Stimulated activated CD8-positive, alpha-beta memory T cell treated with anti-CD3 and anti-CD28 coated beads, Interleukin-7, amount 100 ng/mL, for 24 hours (primary cell): ENCODE measurements around the gene MYO5C.
"Not testable (repeated sequence)": the region's sequence is repeated elsewhere in the genome, so short reads cannot be mapped to it uniquely, and the experiment has no call there.

ENCODE experiments used
- DNase-seq: peaks from one replicate; pipeline ENCODE4 v3.0.0-alpha.2; 2020; ENCODE audit warnings: low read depth

MYO5C gene

GRCh38 chr15:52308446-52309153, 13.0 kb upstream of the MYO5C start:
- DNase-seq, result no peak

DNA sequence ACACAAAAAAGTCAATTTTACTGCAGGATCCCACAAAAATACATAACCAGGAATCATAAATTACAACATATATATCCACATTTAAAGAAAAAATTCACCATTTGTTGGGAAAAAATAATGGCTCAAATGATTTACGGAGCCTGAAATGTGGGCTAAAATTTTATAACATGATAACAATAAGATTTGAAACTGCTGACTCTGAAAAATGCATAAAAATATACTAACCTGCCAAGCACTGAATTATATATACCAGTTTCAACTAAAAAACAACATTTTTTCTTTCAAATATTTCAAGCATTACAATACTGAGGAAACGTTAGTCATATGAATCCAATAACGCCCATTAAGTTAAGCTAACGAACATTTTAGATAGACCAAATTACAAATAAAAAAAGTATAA, 12.2 kb upstream of the MYO5C start:
- no peak for DNase-seq

DNA sequence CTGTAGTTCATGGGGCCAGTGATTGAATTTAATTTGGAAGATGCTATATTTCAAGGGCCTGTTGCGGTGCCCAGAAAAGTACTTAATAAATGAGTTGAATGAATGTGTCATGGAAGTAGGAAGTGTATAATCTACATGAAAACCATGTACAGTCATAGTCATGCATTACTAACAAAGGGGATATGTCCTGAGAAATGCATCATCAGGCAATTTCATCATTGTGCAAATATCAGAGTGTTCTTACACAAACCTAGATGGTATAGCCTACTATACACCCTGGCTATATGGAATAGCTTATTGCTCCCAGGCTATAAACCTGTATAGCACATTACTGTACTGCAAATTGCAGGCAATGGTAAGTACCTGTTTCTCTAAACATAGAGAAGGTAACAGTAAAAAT, 10.7 kb upstream of the MYO5C start:
- DNase-seq, result no peak

DNA sequence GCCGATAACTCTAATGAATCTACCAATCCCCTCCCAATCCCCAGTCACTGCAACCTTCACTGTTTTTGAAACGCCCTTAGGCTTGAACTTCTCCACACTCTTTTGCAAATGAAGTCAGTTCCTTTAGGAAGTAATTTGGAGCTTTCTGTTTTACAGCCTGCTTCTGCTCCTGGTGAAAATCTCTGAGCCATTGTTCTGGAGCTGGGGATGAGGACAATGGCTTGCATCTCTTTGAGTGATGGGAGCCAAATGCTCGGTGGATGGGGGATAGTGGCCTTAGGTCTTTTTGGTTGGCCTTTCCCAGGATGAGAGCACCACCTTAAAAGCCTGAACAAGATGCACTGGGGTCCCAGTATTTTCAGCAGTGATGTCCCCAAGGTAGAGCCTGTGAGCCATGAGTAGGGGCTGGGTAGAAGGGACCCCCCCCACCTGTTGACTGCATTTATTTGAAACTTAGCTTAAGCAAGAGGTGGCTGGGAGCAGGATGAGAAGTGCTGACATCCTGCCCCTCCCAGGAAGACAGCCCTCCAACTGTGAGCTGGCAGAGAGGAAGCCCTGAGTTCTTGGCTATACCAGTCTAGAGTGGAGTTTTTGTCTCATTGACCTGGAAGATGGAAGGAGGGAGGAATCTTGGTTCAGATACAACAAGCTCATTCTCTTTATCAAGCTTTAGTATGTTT, 7.6 kb upstream of the MYO5C start:
- DNase-seq, result no peak

GRCh38 chr15:52301265-52301847, 5.8 kb upstream of the MYO5C start:
- no peak for DNase-seq

DNA sequence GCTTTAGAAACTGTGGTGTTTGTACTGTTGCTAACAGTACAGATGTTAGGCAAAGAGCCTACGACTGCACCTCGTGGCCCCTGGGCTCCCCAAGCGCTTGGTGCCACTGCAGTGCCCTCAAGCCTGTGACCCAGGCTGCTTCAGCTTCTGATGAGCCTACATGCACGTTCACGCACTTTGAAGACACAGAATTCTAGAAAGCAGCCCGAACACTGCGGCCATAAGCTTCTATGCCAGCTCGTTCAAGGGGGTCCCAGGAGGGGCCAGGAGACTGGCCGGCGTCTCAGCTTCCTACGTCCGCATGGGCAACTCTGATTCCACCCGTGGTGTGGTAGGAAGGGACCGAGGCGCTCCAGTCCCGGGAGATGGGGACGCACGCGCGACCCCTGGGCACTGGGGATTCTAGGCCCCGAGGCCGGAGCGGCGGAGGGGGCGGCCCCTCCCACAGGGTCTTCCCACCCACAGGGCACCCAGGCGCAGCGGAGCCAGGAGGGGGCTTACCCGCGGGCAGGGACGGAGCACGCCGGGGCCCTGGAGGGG, 653 bp downstream of the MYO5C start:
- DNase-seq, result no peak

DNA sequence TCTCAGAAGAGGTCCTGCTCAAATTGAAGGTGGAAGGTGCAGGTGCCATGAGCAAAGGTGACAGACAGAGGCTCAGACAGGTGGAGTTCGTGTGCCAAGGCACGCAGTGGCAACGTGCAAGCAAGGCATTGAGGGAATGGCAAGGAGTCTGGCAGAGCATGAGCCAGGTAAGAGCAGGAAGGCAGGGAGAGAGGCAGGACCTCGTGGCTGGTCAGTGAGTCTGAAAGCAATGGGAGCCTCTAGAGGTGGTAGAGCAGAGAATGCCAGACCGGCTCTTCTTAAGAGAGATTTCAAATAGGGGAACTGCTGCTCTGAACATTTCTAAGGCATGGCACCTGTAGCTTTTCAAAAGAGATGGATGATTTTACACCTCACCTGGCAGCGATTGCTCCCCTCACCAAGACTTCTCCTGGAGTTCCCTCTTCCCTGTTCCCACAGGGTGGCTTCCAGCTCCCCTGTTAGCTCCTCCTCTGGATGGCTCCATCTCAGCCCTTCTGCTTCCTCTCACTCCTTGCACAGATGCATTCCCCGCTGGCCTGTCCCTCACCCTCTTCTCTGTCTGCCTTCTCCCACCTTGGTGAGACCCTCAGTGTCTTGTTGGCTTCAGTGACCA, 2.7 kb downstream of the MYO5C start:
- DNase-seq, result no peak

DNA sequence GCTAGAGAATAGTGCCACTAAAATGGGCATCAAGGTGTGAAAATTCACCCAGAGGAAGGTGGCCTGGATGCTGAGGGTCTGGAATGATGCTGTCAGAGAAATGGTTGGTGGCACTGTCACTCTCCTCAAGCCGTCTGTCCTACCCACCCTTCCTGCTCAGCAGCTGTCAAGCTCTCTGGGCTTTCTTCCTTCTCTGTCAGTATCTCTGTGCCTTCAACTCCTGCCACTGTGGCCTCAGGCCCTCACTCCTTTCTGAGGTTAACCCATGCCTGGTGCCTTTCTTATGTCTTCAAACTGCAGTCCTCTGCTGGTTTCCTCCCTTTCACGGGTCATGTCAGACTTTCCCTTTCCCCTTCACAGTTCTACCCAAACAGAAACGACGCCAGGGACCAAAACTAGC, 4.4 kb downstream of the MYO5C start:
- no peak for DNase-seq

DNA sequence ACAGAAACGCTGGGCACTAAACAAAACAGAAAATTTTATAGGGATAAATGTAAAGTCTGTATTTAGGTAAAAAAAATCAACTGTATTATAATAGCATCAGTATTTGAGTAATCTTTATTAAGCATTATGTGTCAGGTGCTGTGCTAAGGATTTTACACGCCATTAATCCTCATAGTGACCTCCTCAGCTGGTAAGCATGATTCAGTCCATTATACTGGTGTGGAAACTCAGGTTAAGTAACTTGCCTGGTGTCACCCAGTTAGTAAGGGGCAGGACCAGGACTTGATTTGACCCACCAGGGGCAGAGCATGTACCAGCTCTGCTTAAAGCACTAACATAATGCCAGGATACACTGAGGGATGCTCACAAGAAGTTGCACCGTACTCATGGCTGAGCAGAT, 4.8 kb downstream of the MYO5C start:
- no peak for DNase-seq

DNA sequence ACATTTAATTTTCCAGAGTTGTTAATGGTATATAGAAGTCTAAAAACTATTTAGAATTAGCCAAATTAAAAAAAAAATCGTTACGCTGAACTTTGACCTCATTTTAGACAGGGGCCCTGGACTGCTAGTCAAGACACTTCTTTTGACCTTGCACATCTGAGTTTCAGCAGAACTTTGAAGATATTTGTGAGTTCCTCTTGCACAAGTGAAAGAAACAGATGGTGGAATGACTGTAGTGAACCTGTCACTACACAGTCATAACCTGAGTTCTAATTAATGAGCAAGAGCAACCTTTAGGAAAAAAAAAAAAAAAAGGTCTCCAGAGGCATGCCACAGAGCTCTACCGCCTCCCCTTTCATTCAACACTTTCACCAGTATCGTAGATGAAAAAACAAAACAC, 5.3 kb downstream of the MYO5C start:
- no peak for DNase-seq

DNA sequence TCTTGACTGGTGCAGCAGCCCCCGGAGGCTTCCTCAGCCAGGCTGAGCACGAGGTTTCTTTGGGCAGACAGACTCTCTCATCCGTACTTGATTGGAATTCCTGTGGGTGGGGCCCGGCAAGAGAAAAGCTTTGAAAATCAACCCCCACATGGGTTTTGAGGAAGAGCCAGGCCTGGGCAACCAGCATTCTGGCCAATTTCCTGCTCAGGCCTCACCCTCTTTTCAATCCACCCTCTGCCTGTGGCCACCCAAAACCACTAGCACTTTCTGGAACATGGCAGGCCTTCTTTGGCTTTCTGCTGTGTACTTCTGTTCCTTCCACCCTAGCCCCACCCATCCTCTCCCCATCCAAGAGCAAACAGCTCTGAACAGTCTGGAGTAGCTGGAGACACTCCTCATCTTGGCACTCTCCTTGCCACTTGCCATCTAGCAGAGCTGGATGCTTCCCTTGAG, 5.9 kb downstream of the MYO5C start:
- DNase-seq, result no peak

GRCh38 chr15:52288986-52289385, 6.6 kb downstream of the MYO5C start:
- DNase-seq, result no peak

DNA sequence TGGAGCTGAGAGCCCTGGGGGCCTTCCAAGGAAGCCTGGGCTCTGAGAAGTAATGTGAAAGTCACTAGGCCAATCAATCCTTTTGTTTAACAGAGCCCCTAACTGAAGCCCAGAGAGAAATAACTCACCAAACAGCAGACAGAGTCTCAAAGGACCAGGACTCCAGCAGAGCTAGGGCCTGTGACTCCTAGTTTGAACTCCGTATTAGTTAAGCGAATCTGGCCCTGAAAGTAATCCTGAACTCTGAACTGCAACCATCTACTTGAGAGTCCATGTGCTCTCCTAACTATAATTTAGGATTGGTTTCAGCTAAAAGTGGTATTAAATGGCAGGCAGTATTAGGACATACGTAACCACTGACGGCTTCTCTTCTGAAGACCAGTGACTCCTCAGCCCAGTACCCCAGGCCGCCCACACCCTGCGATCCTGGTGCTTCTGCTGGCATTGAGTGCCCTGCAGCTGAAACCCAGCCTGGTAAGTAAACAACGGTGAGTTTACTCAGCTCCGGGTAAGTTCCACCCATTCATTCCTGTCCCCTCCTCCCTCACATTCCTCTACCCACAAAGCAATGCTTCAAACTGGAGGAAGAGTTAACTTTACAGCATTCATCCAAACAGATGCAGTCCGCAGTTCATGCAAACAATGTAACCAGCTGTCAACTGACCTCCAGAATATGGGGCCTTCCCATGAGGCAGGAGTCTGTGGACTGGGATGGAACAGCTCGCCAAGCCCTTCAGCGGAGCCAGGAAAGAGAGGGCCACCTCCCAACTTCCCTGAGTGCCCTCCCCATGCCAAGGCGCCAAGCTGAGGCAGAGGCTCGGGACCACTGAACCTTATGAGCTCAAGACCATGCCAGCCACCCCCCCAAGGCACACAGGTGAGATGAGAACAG, 7.3 kb downstream of the MYO5C start:
- DNase-seq, result no peak

DNA sequence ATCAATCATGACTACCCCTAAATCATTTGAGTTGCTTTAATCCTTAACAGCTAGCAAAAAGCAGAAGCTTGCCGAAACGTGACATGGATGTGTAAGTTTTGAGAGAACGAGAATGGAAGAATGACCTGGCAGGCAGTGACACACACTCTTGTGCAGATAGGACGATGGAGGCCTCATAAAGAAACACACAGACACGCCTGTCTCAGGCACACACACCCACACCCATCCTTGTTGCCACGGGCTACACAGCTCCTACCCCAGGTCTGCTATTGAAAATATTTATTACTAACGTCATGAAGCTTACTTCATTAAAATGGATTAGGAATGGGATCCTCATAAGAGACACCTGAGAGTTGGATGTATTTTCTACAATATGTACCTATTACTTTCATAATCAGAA, 8.5 kb downstream of the MYO5C start:
- DNase-seq, result no peak

- DNase-seq, result not testable (repeated sequence)
These were observed 9.7 kb downstream of the MYO5C start for GRCh38 chr15:52285941-52286340.

GRCh38 chr15:52284164-52284563, 11.4 kb downstream of the MYO5C start:
- DNase-seq, result no peak

GRCh38 chr15:52283281-52283680, 12.3 kb downstream of the MYO5C start:
- no peak for DNase-seq

DNA sequence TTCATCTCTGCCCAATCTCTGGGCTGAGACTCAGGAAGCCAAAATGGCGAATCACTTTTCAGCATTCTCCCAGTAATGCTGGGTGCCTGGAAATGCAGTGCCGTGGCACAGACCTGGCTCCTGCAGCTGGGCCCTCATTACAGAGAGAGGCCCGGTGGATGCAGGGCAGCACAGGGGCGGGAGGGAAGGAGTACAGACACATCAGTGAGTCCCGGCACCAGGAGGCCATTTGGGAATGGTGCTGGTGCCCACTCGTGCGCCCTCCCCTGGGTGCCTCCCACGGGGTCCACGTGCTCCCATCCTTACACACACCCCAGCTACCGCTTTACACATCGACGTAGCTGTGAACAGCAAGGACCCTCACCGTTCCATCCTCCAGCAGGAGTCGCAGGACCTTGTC, 13.2 kb downstream of the MYO5C start:
- no peak for DNase-seq

- DNase-seq, result no peak
These were observed 14.2 kb downstream of the MYO5C start for GRCh38 chr15:52281085-52282035.

- DNase-seq, result no peak
These were observed 15.1 kb downstream of the MYO5C start for GRCh38 chr15:52280326-52281084.
